GM18505 (cell line): Measurements from ENCODE around the gene PLA2G4E.

Experiments
- ATAC-seq: cut with Tn5 transposase; IDR thresholded peaks from one replicate; pipeline ENCODE4 v1.9.1; 2021; ENCODE audit not compliant: unreplicated experiment
- POLR2A ChIP-seq: IDR thresholded peaks from 4 replicates; pipeline ENCODE4 v1.6.1; 2011; ENCODE audit warnings: borderline replicate concordance; ENCODE audit not compliant: insufficient read depth, insufficient read length; ENCODE audit errors: extremely low read depth

Gene PLA2G4E

DNA sequence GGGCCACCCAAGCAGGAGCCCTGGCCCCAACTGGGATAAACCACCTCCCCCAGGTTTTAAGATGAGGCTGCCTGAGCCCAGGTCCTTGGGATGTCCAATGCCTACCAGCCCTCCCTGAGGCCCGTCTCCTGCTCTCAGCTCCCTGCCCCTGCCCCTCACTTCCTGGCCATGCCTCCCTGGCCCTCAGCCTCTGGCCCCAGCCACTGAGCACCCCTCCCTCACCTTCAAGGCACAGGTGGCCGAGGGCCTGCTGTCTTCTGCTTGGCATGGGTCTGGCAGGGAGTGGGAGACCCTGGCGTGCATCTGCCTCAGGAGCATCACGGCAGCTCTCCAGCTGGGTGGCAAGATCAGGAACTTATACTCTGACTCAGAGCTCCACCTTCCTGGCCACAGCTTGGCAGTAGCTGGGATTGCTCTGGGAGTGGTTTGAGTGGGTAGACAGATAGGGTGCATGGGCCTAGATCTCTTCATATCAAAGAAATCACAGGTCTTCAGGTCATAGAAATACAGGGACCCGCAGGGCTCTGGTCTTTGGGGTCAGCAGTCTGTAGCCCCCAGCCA is at the start of gene PLA2G4E:
TSS of gene PLA2G4E (minus strand) at position 330 of the 561 bp plus-strand sequence. CDS start at position 318, 12 bp downstream.
- TF ChIP-seq POLR2A = no peak
- no peak for ATAC-seq

DNA sequence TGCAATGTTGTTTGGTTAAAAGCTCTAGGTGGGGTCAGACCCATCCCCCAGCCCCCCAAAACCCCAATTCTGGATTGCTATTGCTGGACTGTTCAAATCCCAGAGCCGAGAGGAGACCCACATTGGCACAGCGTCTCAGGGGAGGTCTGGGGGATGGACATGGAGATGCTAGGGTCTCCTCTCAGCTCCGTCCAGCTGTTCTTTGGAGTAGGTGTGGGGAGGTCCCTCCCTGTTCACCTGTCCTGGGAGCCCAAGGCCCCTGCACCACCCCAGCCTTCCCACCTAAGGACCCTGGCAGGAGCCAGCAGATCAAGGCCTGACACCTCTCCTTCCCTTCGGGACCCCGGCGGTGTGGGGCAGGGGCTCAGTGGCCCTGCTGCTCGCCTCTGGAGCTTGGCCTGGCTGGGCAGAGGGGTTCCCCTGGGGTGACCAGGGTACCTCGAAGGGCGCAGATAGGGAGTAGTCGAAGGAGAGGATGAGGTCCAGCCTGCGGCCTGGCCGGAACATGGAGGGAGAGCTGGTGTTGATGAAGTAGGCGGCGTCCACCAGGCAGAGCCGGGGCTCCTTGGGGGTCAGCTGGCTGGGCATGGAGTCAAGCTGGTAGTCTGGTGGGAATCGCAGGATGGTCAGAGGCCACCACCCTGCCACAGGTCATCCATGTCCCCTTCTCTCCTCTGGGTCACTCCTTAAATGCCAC is 49.6 kb upstream of the PLA2G4E start:
- no peak for TF ChIP-seq POLR2A
- ATAC-seq = no peak

DNA sequence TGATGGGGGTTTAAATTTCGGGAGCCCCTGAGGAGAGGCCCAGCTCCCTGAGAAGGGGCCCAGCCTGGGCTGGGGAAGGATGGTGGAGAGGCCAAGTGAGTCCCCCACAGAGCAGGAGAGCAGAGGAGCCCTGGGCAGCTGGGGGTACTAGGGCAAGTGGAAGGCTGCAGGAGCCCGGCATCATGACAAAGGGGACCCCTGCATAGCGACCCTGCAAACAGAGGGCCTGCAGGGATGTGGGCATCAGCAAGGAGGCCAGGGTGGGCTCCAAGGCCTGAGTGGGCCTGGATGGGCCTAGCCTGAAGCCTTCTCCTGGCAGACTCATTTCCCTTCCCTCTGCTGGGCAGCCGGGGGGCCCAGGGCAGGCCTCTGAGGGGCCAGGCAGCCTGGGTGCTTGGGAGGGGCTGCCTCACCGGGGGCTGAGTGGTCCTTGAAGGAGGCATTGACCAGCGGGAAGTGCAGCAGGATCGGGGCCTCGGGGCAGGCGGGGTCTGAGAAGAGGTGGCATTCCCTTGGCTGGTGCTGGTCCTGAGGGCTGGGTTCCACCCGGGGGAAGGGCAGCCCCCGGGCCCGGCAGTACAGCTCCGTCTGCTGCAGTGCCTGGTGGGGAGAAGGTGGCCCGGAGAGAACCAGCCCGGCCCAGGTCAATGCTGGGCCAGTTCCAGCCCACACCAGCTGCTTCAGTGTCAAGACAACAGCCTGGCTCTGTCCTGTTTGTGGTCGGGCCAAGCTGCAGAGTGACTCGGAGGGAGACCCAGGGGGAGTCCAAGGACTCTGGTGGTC is 48.8 kb upstream of the PLA2G4E start:
- no peak for TF ChIP-seq POLR2A
- no peak for ATAC-seq

DNA sequence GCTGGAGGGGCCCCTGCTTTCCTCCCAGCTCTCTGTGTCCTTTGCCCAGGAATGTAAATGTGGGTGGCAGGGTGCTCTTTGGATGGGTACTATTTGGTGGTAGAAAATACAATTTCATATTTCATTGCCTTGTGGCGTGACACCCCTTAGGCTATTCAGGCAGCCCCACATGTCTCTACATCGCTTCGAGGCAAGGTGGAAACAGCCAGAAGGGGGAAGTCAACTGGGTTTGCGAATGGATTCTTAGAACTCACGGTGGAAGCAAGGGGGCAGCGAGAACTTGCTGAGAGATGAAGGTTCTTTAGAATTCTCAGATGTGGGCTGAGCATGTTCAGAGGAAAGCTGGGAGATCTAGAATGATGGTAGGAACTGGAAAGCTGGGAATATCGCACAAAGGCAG is 48.2 kb upstream of the PLA2G4E start:
- TF ChIP-seq POLR2A = no peak
- ATAC-seq = no peak

DNA sequence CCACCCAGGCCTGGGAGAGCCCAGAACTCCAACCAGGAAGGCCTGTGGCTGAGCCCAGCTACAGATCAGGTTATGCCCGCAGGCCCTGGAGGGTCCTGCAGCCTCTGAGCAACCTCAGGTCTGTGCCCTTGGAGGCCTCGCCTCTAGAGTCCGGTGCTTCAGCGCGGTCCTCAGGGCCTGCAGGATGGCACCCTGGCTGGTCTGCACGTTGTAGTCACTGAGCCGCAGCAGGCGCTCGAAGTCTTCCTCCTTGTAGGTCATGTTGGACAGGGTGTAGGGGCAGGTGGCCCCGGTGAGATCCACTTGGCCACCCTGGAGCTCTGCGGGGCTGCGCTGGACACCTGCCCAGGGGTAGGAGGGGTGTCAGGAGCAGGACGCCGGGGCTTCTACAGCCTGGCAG is 47.8 kb upstream of the PLA2G4E start:
- no peak for ATAC-seq
- no peak for TF ChIP-seq POLR2A

DNA sequence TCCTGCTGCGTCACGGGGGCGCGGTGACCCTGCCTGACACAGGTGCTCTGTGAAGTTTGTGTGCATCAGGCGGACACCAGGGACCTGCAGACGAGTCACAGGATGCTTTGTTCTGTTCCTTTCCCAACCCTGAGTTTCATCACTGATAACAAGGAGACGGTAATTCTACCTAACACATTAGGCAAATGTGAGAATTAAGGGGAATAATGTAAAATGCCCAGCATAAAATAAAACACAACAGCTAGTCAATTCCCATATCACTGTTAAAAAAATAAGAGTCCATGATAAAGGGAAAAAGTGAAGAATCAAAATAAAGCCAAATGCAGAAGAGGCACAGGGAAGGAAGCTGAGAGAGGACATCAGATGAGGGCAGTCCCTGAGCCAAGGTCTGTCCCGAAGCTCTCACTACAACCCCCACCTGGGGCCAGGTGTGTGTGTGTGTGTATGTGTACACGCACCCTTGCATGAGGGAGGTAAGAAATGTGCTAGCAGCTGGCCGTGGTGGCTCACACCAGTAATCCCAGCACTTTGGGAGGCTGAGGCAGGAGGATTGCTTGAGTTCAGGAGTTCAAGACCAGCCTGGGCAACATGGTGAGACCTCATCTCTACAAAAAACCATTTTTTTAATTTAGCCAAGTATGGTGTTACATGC is 46.0 kb upstream of the PLA2G4E start:
- no peak for ATAC-seq

DNA sequence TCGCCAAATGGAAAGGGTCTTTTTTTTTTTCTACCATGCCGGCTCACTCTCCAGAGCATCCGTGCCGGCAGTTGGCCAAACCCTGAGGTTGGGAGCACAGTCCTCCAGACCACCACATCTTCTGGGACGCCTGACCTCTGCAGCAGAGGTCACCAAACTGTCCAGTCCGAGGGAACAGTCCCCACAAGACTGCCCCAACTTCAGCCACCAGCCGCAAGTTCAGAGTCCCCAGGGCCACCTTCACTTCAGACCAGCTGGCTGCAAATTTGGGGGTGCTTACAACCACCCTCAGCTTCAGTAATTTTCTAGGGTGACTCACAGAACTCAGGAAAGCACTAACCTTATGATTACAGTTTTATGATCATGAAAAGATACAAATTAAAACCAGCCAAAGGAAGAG is 44.6 kb upstream of the PLA2G4E start:
- no peak for TF ChIP-seq POLR2A
- ATAC-seq = no peak

More for the DNA sequence above, 46.0 kb upstream of the PLA2G4E start:
- no peak for TF ChIP-seq POLR2A

DNA sequence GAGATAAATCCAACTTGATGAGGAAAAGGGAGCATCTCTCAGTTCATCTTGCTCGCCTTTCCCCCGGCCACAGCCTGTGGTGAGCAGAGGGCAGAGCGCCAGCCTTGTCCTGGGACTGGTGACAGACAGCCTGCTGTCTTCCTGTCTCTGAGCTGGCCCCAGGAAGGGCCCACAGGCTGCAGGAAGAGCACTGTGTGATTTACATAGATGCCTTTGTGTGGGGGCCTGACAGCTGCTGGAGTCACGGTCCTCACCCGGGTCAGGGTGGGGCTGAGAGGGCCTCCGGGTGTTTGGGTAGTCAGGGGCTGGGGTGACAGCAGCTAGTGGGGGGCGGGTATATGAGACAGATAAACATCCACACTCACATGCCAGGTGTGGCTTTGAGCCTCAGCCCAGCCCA is 44.2 kb upstream of the PLA2G4E start:
- ATAC-seq = no peak
- TF ChIP-seq POLR2A = no peak

DNA sequence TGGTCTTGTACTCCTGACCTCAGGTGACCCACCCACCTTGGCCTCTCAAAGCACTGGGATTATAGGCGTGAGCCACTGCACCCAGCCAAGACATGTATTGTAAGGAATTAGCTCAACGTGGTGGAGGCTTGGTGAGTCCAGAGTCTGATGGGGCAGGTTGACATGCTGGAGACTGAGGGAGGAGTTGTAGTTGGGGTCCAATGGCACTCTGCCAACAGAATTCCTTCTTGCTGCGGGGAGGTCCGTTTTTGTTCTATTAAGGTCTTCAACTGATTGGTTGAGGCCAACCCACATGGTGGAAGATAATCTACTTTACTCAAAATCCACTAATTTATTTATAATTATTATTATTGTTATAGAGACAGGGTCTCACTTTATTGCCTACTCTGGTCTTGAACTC is 43.4 kb upstream of the PLA2G4E start:
- no peak for ATAC-seq
- TF ChIP-seq POLR2A = no peak

GRCh38 chr15:42063122-42063848 is 42.4 kb upstream of the PLA2G4E start:
- no peak for TF ChIP-seq POLR2A
- no peak for ATAC-seq

DNA sequence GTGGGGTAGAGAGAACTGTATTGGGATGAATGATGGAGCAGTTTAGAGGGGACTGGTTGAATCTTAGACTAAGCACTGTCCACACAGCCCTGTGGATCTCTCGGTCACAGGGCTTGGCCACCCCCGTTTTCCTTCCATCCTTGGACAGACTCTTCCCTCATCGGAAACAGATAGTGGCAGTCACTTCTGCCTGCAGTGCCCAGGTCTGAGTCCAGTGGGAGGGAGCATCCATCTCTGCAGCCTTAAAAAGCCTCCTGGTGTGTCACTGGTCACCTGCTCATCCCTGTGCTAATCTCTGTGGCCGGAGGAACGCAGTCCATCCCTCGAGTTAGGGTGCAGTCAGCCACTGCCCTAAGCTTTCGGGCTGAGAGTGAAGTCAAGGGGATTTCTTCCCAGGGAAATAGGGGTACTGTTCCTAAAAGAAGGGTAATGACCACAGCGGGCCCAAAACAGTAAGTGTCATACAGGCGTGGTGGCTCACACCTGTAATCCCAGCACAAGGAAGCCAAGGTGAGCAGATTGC is 41.5 kb upstream of the PLA2G4E start:
- TF ChIP-seq POLR2A = no peak
- no peak for ATAC-seq

- TF ChIP-seq POLR2A = no peak
- no peak for ATAC-seq
These were observed 40.0 kb upstream of the PLA2G4E start for GRCh38 chr15:42060797-42061196.

DNA sequence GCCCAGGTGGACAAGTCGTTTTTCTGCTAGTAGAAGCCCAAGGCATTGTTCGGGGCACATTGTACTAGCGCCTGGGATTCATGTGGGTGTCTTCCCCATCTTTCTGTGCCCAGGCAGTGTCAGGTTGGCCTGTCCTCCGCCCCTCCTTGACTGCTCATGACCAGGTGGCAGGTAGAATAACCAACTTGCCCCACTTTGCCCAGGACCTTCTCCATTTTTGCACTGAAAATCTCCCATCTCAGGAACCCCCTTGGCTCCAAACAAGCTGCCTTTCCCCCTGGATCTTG is 39.6 kb upstream of the PLA2G4E start:
- ATAC-seq = no peak
- TF ChIP-seq POLR2A = no peak
